ENCODE data around the gene ARHGAP33.

DNA sequence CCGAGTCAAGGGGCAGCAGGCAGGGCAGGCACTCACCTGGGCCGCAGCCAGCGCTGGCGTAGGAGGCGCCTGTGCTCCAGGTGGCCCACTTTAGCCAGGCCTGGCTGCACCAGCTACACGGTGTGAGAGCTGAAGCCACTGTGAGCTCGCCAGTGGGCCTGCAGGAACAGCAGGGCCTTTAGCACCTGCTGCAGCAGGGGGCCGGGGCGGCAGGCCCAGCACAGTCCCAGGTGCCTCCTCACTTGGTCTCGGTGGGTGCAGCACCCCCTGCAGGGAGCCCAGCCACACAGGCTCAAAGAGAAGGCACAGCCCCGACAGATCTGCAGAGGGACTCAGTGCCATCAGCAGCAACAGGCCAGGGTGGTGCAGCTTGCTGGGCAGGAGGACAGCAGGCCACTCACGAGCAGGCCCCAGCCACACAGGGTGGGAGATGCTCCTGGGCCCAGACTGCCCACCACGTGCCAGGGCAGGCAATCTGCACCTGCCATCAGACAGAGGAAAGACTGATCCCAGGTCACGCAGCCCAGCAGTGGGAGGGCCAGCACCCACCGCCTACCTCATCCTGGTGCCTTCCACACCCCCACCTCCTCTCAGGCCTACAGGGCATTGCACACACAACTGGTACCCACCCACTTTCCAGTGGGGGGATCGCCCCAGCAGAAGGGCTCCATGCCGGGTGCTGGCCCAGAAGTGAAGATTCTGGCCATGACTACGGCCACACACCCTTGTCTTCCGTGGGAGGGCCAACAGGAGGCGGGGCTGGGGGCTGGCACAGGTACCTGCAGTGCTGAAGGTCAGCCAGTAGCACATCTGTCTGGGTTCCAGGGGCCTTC is 15.8 kb downstream of the ARHGAP33 start:
- no peak for TF ChIP-seq RCOR1 (IDR thresholded peaks at IDR 0.05; ENCODE audit: low read depth, low read length)
- TF ChIP-seq, protein P1, sequence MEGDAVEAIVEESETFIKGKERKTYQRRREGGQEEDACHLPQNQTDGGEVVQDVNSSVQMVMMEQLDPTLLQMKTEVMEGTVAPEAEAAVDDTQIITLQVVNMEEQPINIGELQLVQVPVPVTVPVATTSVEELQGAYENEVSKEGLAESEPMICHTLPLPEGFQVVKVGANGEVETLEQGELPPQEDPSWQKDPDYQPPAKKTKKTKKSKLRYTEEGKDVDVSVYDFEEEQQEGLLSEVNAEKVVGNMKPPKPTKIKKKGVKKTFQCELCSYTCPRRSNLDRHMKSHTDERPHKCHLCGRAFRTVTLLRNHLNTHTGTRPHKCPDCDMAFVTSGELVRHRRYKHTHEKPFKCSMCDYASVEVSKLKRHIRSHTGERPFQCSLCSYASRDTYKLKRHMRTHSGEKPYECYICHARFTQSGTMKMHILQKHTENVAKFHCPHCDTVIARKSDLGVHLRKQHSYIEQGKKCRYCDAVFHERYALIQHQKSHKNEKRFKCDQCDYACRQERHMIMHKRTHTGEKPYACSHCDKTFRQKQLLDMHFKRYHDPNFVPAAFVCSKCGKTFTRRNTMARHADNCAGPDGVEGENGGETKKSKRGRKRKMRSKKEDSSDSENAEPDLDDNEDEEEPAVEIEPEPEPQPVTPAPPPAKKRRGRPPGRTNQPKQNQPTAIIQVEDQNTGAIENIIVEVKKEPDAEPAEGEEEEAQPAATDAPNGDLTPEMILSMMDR (IDR thresholded peaks at IDR 0.05), result peak; percentile 24; the same call in 2 of the 3 replicates
- TF ChIP-seq CHD4 (IDR thresholded peaks at IDR 0.05; ENCODE audit: borderline replicate concordance), result no peak
- no peak for TF ChIP-seq ZSCAN20 (CRISPR knock-in tag; IDR thresholded peaks at IDR 0.05)
- TF ChIP-seq SREBF2 (IDR thresholded peaks at IDR 0.05), result no peak
- TF ChIP-seq ZFP36 (IDR thresholded peaks at IDR 0.05; ENCODE audit: borderline replicate concordance, partially characterized antibody), result no peak
- TF ChIP-seq NR3C1 (IDR thresholded peaks at IDR 0.05), result no peak

All from A549 (cell line).